Esophagus muscularis mucosa (tissue), 4 donors: ENCODE data around the gene C1QB. TPM values are rescaled to one million over a fixed set of nuclear protein-coding genes. Genes with fewer than 3 reads are reported as not detected.

Source experiments
- DNase-seq: peaks from one replicate; pipeline ENCODE4 v3.0.0-alpha.2; 2017; ENCODE audit errors: extremely low spot score
- H3K27ac ChIP-seq, 4 donors: fragments of 200-600 bp; sonication (generic); replicated peaks in 1 of 4; 1 replicate in 3 of 4; 2 replicates in 1 of 4; pipeline ENCODE4 v1.5.1; 2016 to 2019; ENCODE audit warnings: mild to moderate bottlenecking in 1 of 4
- H3K27me3 ChIP-seq, 4 donors: fragments of 200-600 bp; sonication (generic); one replicate each; pipeline versions ENCODE4 v1.5.1 to v1.6.0; 2016 to 2019
- H3K36me3 ChIP-seq, 4 donors: fragments of 200-600 bp; sonication (generic); one replicate each; pipeline ENCODE4 v1.5.1; 2016 to 2019
- H3K4me1 ChIP-seq, 4 donors: fragments of 200-600 bp; sonication (generic); one replicate each; pipeline ENCODE4 v1.5.1; 2016 to 2019
- H3K4me3 ChIP-seq, 4 donors: fragments of 200-600 bp; sonication (generic); 1 replicate in 2 of 4; 2 replicates in 2 of 4; pipeline ENCODE4 v1.5.1; 2016 to 2019; ENCODE audit warnings: mild to moderate bottlenecking in 4 of 4, moderate library complexity in 1 of 4
- H3K9me3 ChIP-seq, 4 donors: fragments of 200-600 bp; sonication (generic); 1 replicate in 3 of 4; 2 replicates in 1 of 4; pipeline ENCODE4 v1.5.1; 2016 to 2019
- EP300 ChIP-seq: sonication (generic); formaldehyde crosslinking; IDR thresholded peaks from one replicate; pipeline ENCODE4 v1.6.1; 2017; ENCODE audit warnings: antibody characterized with exemption
- POLR2A ChIP-seq: fragments of 450-650 bp; IDR thresholded peaks from one replicate; pipeline ENCODE4 v1.6.1; 2017; ENCODE audit warnings: antibody characterized with exemption, moderate library complexity, mild to moderate bottlenecking, low read depth
- POLR2AphosphoS5 ChIP-seq, 2 donors: sonication (generic); formaldehyde crosslinking; IDR thresholded peaks; one replicate each; pipeline ENCODE4 v1.6.1; 2017; ENCODE audit warnings: antibody characterized with exemption in 2 of 2
- WGBS: methylation state at CpG from one replicate; pipeline ENCODE4 v1.1.5; 2018; 5-methylcytosine and 5-hydroxymethylcytosine counted together
- intact Hi-C: fragments of 100-400 bp; cut with DNase I; formaldehyde crosslinking; loops from one replicate; pipeline ENCODE4 v1.15.1; 2023
- total RNA-seq, 4 donors: library from RNA; depleted of rRNA; stranded (reverse); fragments of >200 nt; gene quantifications; one replicate each; pipeline versions ENCODE4 v1.1.0 to v1.2.1, GENCODE V29; 2016
- TF ChIP-seq, protein P1 (sequence below), 3 experiments: fragments of 200-600 bp in 2 of 3; fragments of 450-650 bp in 1 of 3; sonication (generic) in 2 of 3; IDR thresholded peaks; one replicate each; pipeline ENCODE4 v1.5.1; 2017 to 2019; ENCODE audit warnings: antibody characterized with exemption in 3 of 3, mild to moderate bottlenecking in 2 of 3, moderate library complexity in 1 of 3

The C1QB gene
- total RNA-seq, 4 donors from 2014 or later: 254 to 583 (median 288) TPM

DNA sequence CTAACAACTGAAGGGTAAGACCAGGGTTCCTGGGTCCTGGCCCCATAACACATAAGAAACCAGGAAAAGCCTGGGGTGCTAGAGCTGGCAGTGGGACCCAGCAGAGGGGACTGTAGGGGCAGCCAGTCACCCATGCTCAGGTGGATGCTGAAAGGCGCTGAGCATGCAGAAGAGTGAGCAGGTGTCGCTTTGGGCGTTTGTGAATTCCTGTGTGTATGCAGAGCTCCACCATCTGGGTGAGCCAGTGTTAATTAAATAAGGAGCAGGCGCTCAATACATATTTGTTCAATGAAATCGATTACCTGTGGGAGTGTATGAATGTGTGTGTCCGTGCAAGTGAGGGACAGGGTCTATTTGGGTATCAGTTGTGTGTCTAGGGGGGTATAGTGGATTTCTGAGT, 16.1 kb upstream of the C1QB start:
- Histone ChIP-seq H3K36me3 (no peaks in the 10 kb centered on the region), H3K27me3 (peaks cover 0 to 72% (median 0%) of the 10 kb centered on the region in 4 donors), H3K4me1 (peaks cover 0 to 5% (median 4%) of the 10 kb centered on the region in 4 donors), H3K27ac (no peak overlapping the region), H3K4me3 (peak overlapping the region; percentile 31 to 40 (median 32)), H3K9me3 (no peaks in the 10 kb centered on the region)
- DNase-seq: no peak
- TF ChIP-seq POLR2AphosphoS5 (IDR thresholded peaks at IDR 0.05) (no peak), EP300 (no peak), POLR2A (no peak)
- TF ChIP-seq, protein P1, sequence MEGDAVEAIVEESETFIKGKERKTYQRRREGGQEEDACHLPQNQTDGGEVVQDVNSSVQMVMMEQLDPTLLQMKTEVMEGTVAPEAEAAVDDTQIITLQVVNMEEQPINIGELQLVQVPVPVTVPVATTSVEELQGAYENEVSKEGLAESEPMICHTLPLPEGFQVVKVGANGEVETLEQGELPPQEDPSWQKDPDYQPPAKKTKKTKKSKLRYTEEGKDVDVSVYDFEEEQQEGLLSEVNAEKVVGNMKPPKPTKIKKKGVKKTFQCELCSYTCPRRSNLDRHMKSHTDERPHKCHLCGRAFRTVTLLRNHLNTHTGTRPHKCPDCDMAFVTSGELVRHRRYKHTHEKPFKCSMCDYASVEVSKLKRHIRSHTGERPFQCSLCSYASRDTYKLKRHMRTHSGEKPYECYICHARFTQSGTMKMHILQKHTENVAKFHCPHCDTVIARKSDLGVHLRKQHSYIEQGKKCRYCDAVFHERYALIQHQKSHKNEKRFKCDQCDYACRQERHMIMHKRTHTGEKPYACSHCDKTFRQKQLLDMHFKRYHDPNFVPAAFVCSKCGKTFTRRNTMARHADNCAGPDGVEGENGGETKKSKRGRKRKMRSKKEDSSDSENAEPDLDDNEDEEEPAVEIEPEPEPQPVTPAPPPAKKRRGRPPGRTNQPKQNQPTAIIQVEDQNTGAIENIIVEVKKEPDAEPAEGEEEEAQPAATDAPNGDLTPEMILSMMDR (IDR thresholded peaks at IDR 0.05): no peak
- 84% methylated on average over 6 of the region's 6 CpGs for WGBS
- intact Hi-C loops: no loop called here

DNA sequence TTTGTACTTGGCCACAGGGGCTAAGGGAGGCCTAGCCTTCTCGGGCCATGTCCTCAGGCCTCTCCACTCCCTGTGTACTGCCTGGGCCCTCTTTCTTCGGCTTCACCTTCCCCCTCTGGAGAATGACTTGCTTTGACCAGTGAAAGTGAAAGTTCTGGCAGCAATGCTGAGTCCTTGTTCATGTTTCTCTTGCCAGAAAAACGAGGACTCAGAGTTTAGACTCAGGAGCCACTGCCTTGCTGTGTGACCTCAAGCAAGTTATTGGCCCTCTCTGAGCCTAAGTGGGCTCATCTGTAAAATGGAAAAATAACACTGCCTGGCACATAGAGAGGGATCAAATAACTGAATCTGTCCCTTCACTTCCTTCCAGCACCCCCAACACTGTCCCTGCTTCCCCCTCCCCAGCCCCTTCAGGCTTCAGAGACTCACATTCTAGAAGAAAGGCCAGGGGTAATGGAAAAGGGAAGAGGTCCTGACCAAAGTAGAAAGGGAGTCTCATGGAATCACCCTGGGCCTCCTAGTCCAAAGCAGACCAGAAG, 15.1 kb upstream of the C1QB start:
- intact Hi-C loops: no loop called here
- Histone ChIP-seq H3K36me3 (no peaks in the 10 kb centered on the region), H3K4me3 (peak overlapping the region; percentile 31 to 40 (median 32)), H3K27ac (peak overlapping the region in 1 of 4 donors; percentile 34), H3K27me3 (peaks cover 0 to 73% (median 0%) of the 10 kb centered on the region in 4 donors), H3K4me1 (peaks cover 0 to 11% (median 7%) of the 10 kb centered on the region in 4 donors), H3K9me3 (no peaks in the 10 kb centered on the region)
- TF ChIP-seq POLR2AphosphoS5 (IDR thresholded peaks at IDR 0.05): no peak
- TF ChIP-seq EP300: no peak
- TF ChIP-seq, protein P1 (IDR thresholded peaks at IDR 0.05): no peak
- no peak for TF ChIP-seq POLR2A
- no peak for DNase-seq
- 17% methylated on average over 1 of the region's 3 CpGs for WGBS

DNA sequence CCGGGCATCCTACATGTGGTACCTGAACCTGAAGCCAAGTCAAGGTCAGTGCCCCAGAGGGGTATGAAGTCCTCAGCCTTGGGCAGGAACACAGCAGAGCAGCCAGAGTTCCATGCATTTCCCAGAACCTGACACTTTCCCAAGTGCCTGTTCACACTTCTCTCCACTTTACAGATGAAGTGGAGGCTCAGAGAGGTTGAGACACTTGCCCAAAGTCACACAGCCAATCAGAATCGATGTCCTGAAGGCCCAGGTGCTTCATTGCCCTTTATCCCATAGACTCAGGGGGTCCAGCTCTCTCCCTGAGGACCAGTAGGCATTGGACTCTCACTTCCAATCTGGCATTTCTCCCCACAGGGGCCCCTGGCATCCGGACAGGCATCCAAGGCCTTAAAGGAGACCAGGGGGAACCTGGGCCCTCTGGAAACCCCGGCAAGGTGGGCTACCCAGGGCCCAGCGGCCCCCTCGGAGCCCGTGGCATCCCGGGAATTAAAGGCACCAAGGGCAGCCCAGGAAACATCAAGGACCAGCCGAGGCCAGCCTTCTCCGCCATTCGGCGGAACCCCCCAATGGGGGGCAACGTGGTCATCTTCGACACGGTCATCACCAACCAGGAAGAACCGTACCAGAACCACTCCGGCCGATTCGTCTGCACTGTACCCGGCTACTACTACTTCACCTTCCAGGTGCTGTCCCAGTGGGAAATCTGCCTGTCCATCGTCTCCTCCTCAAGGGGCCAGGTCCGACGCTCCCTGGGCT, 14.4 kb upstream of the C1QB start:
- WGBS: 79% methylated on average over 12 of the region's 23 CpGs
- no peak for DNase-seq
- Histone ChIP-seq H3K36me3 (no peaks in the 10 kb centered on the region), H3K9me3 (no peaks in the 10 kb centered on the region), H3K4me1 (peaks cover 0 to 11% (median 7%) of the 10 kb centered on the region in 4 donors), H3K27me3 (peaks cover 0 to 66% (median 0%) of the 10 kb centered on the region in 4 donors), H3K27ac (no peak overlapping the region), H3K4me3 (peak overlapping the region; percentile 31 to 40 (median 32))
- intact Hi-C loops: no loop called here
- TF ChIP-seq, protein P1 (IDR thresholded peaks at IDR 0.05): no peak
- TF ChIP-seq POLR2AphosphoS5 (IDR thresholded peaks at IDR 0.05) (no peak), EP300 (no peak), POLR2A (no peak)

DNA sequence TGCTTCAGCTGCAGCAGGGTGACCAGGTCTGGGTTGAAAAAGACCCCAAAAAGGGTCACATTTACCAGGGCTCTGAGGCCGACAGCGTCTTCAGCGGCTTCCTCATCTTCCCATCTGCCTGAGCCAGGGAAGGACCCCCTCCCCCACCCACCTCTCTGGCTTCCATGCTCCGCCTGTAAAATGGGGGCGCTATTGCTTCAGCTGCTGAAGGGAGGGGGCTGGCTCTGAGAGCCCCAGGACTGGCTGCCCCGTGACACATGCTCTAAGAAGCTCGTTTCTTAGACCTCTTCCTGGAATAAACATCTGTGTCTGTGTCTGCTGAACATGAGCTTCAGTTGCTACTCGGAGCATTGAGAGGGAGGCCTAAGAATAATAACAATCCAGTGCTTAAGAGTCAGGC, 13.8 kb upstream of the C1QB start:
- H3K4me3 ChIP-seq: peak overlapping the region in 3 of 4 donors; percentile 18 to 40 (median 34)

More for the DNA sequence above, 13.8 kb upstream of the C1QB start:
- WGBS: 42% methylated on average over 8 of the region's 8 CpGs
- peaks cover 0 to 11% (median 7%) of the 10 kb centered on the region in 4 donors for H3K4me1 ChIP-seq
- H3K36me3 ChIP-seq: no peaks in the 10 kb centered on the region
- TF ChIP-seq POLR2AphosphoS5 (IDR thresholded peaks at IDR 0.05): no peak
- no peak for TF ChIP-seq EP300
- TF ChIP-seq, protein P1 (IDR thresholded peaks at IDR 0.05): no peak
- TF ChIP-seq POLR2A: no peak
- DNase-seq: no peak
- no peak overlapping the region for H3K27ac ChIP-seq
- intact Hi-C loops: no loop called here
- H3K9me3 ChIP-seq: no peaks in the 10 kb centered on the region
- H3K27me3 ChIP-seq: peaks cover 0 to 60% (median 0%) of the 10 kb centered on the region in 4 donors
